ENCODE results near the gene FAM174B.

GRCh38 chr15:92576597-92577200 is 78.9 kb downstream of the FAM174B start:
- no peak for TF ChIP-seq EP300 (IDR thresholded peaks at IDR 0.05; ENCODE audit: low read depth)
- no peak for TF ChIP-seq POLR2A (IDR thresholded peaks at IDR 0.05)
- TF ChIP-seq CTCF (IDR thresholded peaks at IDR 0.05): no peak
